ENCODE data around the gene HAL. TPM values are rescaled to one million over a fixed set of nuclear protein-coding genes. Genes with fewer than 3 reads are reported as not detected.

Gene HAL
- total and polyA plus RNA-seq, 2 experiments from 2014 or later, result 0.91 to 1.3 TPM

- Histone ChIP-seq H3K9me3 (ENCODE audit: low read depth) (no peaks in the 10 kb centered on the region), H3K4me2 (no peak overlapping the region), H4K20me1 (ENCODE audit: insufficient read depth, poor library complexity, severe bottlenecking) (no peaks in the 10 kb centered on the region), H3K27me3 (no peaks in the 10 kb centered on the region), H3K36me3 (replicated peaks; ENCODE audit: insufficient read depth, low read depth) (no peaks in the 10 kb centered on the region), H3K79me2 (no peaks in the 10 kb centered on the region), H3K4me3 (no peak overlapping the region), H2AFZ (no peak overlapping the region), H3K27ac (no peak overlapping the region), H3K9me2 (replicated peaks; ENCODE audit: insufficient read depth) (no peaks in the 10 kb centered on the region), H3K4me1 (ENCODE audit: insufficient read depth) (no peaks in the 10 kb centered on the region)
- TF ChIP-seq, protein P1, sequence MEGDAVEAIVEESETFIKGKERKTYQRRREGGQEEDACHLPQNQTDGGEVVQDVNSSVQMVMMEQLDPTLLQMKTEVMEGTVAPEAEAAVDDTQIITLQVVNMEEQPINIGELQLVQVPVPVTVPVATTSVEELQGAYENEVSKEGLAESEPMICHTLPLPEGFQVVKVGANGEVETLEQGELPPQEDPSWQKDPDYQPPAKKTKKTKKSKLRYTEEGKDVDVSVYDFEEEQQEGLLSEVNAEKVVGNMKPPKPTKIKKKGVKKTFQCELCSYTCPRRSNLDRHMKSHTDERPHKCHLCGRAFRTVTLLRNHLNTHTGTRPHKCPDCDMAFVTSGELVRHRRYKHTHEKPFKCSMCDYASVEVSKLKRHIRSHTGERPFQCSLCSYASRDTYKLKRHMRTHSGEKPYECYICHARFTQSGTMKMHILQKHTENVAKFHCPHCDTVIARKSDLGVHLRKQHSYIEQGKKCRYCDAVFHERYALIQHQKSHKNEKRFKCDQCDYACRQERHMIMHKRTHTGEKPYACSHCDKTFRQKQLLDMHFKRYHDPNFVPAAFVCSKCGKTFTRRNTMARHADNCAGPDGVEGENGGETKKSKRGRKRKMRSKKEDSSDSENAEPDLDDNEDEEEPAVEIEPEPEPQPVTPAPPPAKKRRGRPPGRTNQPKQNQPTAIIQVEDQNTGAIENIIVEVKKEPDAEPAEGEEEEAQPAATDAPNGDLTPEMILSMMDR (IDR thresholded peaks at IDR 0.05; ENCODE audit: poor library complexity), result peak; percentile 80
- no peak for TF ChIP-seq EZH2phosphoT487 (IDR thresholded peaks at IDR 0.05; ENCODE audit: low read depth, severe bottlenecking, unreplicated experiment)
- WGBS (ENCODE audit: low lambda C conversion rate, missing lambda C conversion rate), result 39% methylated on average over 7 of the region's 7 CpGs
- peak; percentile 84 for DNase-seq (ENCODE audit: low spot score)
Measured at GRCh38 chr12:95998611-95999286, 2.6 kb upstream of the HAL start.

DNA sequence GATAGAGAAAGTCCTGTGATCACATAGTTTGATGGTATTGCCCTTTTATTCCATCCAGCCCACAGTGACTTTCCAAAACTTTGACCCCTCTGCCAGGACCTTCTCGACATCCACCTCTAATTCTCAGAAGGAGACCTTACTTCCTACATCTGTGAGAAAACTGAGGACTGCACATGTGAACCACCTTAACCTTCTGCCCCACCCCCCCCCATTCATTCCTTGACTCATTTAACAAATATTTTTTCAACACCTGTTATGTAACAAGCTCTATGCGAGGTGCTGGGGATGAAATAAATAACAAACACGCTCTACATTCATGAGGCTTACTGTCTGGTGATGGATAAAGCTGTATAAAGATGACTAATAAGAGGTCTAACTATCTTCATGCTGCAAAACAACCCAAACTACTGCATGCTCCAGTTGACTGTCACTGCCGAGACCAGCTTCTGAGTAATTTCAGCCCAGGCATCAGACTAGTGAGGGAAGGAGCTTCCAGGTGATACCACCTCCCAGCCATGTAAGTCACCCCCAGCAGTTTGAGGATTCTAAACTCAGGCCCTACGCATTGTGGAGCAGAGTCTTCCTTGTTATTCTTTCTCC is 1.9 kb upstream of the HAL start:
- no peaks in the 10 kb centered on the region for H3K36me3 ChIP-seq (replicated peaks; ENCODE audit: insufficient read depth, low read depth)
- no peak overlapping the region for H2AFZ ChIP-seq
- TF ChIP-seq EZH2phosphoT487 (IDR thresholded peaks at IDR 0.05; ENCODE audit: low read depth, severe bottlenecking, unreplicated experiment), result no peak
- TF ChIP-seq, protein P1 (IDR thresholded peaks at IDR 0.05; ENCODE audit: poor library complexity), result no peak
- no peak for TF ChIP-seq EZH2 (IDR thresholded peaks at IDR 0.05; ENCODE audit: borderline replicate concordance)
- H3K27ac ChIP-seq, result no peak overlapping the region
- DNase-seq (ENCODE audit: low spot score), result no peak
- WGBS (ENCODE audit: low lambda C conversion rate, missing lambda C conversion rate), result 92% methylated on average over 5 of the region's 5 CpGs
- H3K9me2 ChIP-seq (replicated peaks; ENCODE audit: insufficient read depth), result no peaks in the 10 kb centered on the region
- H3K27me3 ChIP-seq, result no peaks in the 10 kb centered on the region
- no peak overlapping the region for H3K4me2 ChIP-seq
- H3K79me2 ChIP-seq, result no peaks in the 10 kb centered on the region
- H3K4me3 ChIP-seq, result no peak overlapping the region
- no peaks in the 10 kb centered on the region for H4K20me1 ChIP-seq (ENCODE audit: insufficient read depth, poor library complexity, severe bottlenecking)
- no peaks in the 10 kb centered on the region for H3K9me3 ChIP-seq (ENCODE audit: low read depth)
- H3K4me1 ChIP-seq (ENCODE audit: insufficient read depth), result no peaks in the 10 kb centered on the region

GRCh38 chr12:95997276-95997675 is 1.1 kb upstream of the HAL start:
- Histone ChIP-seq H3K79me2 (no peaks in the 10 kb centered on the region), H4K20me1 (ENCODE audit: insufficient read depth, poor library complexity, severe bottlenecking) (no peaks in the 10 kb centered on the region), H3K27me3 (no peaks in the 10 kb centered on the region), H3K4me1 (ENCODE audit: insufficient read depth) (no peaks in the 10 kb centered on the region), H2AFZ (no peak overlapping the region), H3K36me3 (replicated peaks; ENCODE audit: insufficient read depth, low read depth) (no peaks in the 10 kb centered on the region), H3K9me2 (replicated peaks; ENCODE audit: insufficient read depth) (no peaks in the 10 kb centered on the region), H3K4me2 (no peak overlapping the region), H3K27ac (no peak overlapping the region), H3K4me3 (no peak overlapping the region), H3K9me3 (ENCODE audit: low read depth) (no peaks in the 10 kb centered on the region)
- TF ChIP-seq EZH2 (IDR thresholded peaks at IDR 0.05; ENCODE audit: borderline replicate concordance) (no peak), EZH2phosphoT487 (IDR thresholded peaks at IDR 0.05; ENCODE audit: low read depth, severe bottlenecking, unreplicated experiment) (no peak)
- TF ChIP-seq, protein P1 (IDR thresholded peaks at IDR 0.05; ENCODE audit: poor library complexity), result no peak
- WGBS (ENCODE audit: low lambda C conversion rate, missing lambda C conversion rate), result 92% methylated on average over 3 of the region's 3 CpGs
- DNase-seq (ENCODE audit: low spot score), result no peak
